ENCODE measurements around the gene LDLRAD4. TPM values are rescaled to one million over a fixed set of nuclear protein-coding genes. Genes with fewer than 3 reads are reported as not detected.

Gene LDLRAD4
- total and polyA plus RNA-seq, 9 of the 15 experiments (the other 6 are each of a cell fraction or from before 2014, with no cell fraction given) = 0.01 TPM; not detected in 8

- ChIA-PET CTCF (ENCODE audit: low intra/inter-chr PET ratio) (no interaction called here), POLR2A (interaction anchor here (1.7 kb wide), 1 partner anchor 21 kb away, joined by 6 read pairs; no protein-coding TSS in a partner anchor)
- Histone ChIP-seq H3K9me1 (ENCODE audit: control insufficient read depth, insufficient read depth, low read length) (no peaks in the 10 kb centered on the region), H3K79me2 (ENCODE audit: control insufficient read depth, insufficient read depth, low read length) (no peaks in the 10 kb centered on the region), H4K20me1 (replicated peaks; ENCODE audit: control insufficient read depth, insufficient read depth, low read length) (0 out of 2 replicates have a peak, but pooled peaks cover 2% of the 10 kb centered on the region), H3K27ac (ENCODE audit: extremely low read depth, low read depth, low read length) (no peak overlapping the region), H3K4me2 (ENCODE audit: insufficient read depth, low read length) (no peak overlapping the region), H3K4me1 (replicated peaks in 1 of 2; ENCODE audit: control insufficient read depth in 2 of 2, insufficient read depth in 2 of 2, low read length in 2 of 2) (peaks cover 5% of the 10 kb centered on the region in 2 experiments; a peak in 3 of 5 replicates), H3K36me3 (ENCODE audit: control insufficient read depth, insufficient read depth, low read length) (no peaks in the 10 kb centered on the region), H3K9me3 (replicated peaks; ENCODE audit: control insufficient read depth, insufficient read depth, low read depth, low read length) (no peaks in the 10 kb centered on the region), H3K4me3 (no peak overlapping the region), H2AFZ (ENCODE audit: low read depth, low read length) (no peak overlapping the region), H3K9ac (ENCODE audit: insufficient read depth in 1 of 2, low read depth in 2 of 2, low read length in 2 of 2) (no peak overlapping the region), H3K27me3 (ENCODE audit: control insufficient read depth in 2 of 2, insufficient read depth in 2 of 2, low read length in 2 of 2) (peaks cover 33 to 40% of the 10 kb centered on the region in 2 experiments)
- no peak for FAIRE-seq
- intact Hi-C loops (cut with micrococcal nuclease) (no loop called here), in situ Hi-C loops (cut with MboI) (no loop called here)
- no peak for ATAC-seq
- TF ChIP-seq ASH1L (IDR thresholded peaks at IDR 0.05; ENCODE audit: borderline replicate concordance, low read depth, partially characterized antibody) = no peak
- TF ChIP-seq NFE2 (IDR thresholded peaks at IDR 0.05; ENCODE audit: low read depth) = 0 out of 2 replicates have a peak, but pooled peaks have one; percentile 24
- TF ChIP-seq MAFG (tag; conservative IDR thresholded peaks at IDR 0.05) = peak; percentile 36
- TF ChIP-seq, protein P1, sequence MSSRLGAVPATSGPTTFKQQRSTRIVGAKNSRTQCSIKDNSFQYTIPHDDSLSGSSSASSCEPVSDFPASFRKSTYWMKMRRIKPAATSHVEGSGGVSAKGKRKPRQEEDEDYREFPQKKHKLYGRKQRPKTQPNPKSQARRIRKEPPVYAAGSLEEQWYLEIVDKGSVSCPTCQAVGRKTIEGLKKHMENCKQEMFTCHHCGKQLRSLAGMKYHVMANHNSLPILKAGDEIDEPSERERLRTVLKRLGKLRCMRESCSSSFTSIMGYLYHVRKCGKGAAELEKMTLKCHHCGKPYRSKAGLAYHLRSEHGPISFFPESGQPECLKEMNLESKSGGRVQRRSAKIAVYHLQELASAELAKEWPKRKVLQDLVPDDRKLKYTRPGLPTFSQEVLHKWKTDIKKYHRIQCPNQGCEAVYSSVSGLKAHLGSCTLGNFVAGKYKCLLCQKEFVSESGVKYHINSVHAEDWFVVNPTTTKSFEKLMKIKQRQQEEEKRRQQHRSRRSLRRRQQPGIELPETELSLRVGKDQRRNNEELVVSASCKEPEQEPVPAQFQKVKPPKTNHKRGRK (tag; IDR thresholded peaks at IDR 0.05) = no peak
- no peak for TF ChIP-seq ZBTB7A (IDR thresholded peaks at IDR 0.05; ENCODE audit: borderline replicate concordance, control insufficient read depth, low read depth, low read length)
- DNase-seq (ENCODE audit: extremely low read depth in 1 of 4, low spot score in 3 of 4) = no peak
- WGBS (ENCODE audit: insufficient coverage, low coverage, missing lambda C conversion rate) = 7% methylated on average over 6 of the region's 6 CpGs
- no TSS peak for BruUV-seq (replicated peaks)
Measured at GRCh38 chr18:13180614-13181375, 37.8 kb upstream of the LDLRAD4 start.

Measured in K562 (cell line).